OCI-LY7 (cell line): ENCODE measurements around the gene SLC52A3. TPM values are rescaled to one million over a fixed set of nuclear protein-coding genes. Genes with fewer than 3 reads are reported as not detected.

Source experiments
- BruUV-seq: library from RNA; stranded (reverse); fragments of 400-500 nt; replicated peaks from 2 replicates; lab custom pipeline; 2021; lab: Mats Ljungman, UMichigan
- CTCF ChIA-PET: fragments of 300-600 bp; sonication (Branson Sonifier 250); formaldehyde crosslinking; loops from one replicate; lab custom pipeline; 2022; ENCODE audit warnings: antibody characterized with exemption; ENCODE audit not compliant: unreplicated experiment; lab: Charles Lee
- POLR2A ChIA-PET: fragments of 300-600 bp; sonication (Branson Sonifier 250); formaldehyde crosslinking; loops from one replicate; lab custom pipeline; 2022; ENCODE audit warnings: antibody characterized with exemption; lab: Charles Lee
- DNase-seq: peaks from one replicate; pipeline ENCODE4 v3.0.0-alpha.2; 2015; ENCODE audit warnings: low spot score
- H2AFZ ChIP-seq: fragments of 200-600 bp; sonication (generic), shearing (Covaris generic); 2 replicates; pipeline ENCODE4 v1.6.1; 2014; ENCODE audit warnings: mild to moderate bottlenecking, antibody characterized with exemption, low read length, moderate library complexity
- H3K27ac ChIP-seq: fragments of 200-600 bp; sonication (generic); 2 replicates; pipeline ENCODE4 v1.5.1; 2014; ENCODE audit warnings: mixed run types, low read depth, mild to moderate bottlenecking, moderate library complexity, low read length, inconsistent platforms; ENCODE audit not compliant: poor library complexity, severe bottlenecking
- H3K36me3 ChIP-seq: fragments of 200-600 bp; sonication (generic); 2 replicates; pipeline ENCODE4 v1.6.1; 2014; ENCODE audit warnings: mild to moderate bottlenecking, antibody characterized with exemption, low read length, moderate library complexity, mixed read lengths; ENCODE audit not compliant: insufficient read depth
- H3K4me1 ChIP-seq: fragments of 200-600 bp; sonication (generic); 2 replicates; pipeline ENCODE4 v1.5.1; 2014; ENCODE audit warnings: mild to moderate bottlenecking, low read length; ENCODE audit not compliant: insufficient read depth, poor library complexity, severe bottlenecking
- H3K4me2 ChIP-seq: fragments of 200-600 bp; sonication (generic); 2 replicates; pipeline ENCODE4 v1.6.1; 2014; ENCODE audit warnings: mild to moderate bottlenecking, low read length
- H3K4me3 ChIP-seq: fragments of 200-600 bp; sonication (generic); 2 replicates; pipeline ENCODE4 v1.5.1; 2014; ENCODE audit warnings: mild to moderate bottlenecking, low read depth, low read length; ENCODE audit not compliant: poor library complexity, severe bottlenecking
- H3K79me2 ChIP-seq: fragments of 200-600 bp; sonication (generic); 2 replicates; pipeline ENCODE4 v1.6.1; 2016; ENCODE audit warnings: low read depth, mild to moderate bottlenecking, low read length, moderate library complexity, mixed read lengths; ENCODE audit not compliant: insufficient read depth
- H3K9me2 ChIP-seq: fragments of 200-600 bp; sonication (generic); 2 replicates; pipeline ENCODE4 v1.6.1; 2016; ENCODE audit warnings: mild to moderate bottlenecking, low read length, mixed read lengths; ENCODE audit not compliant: insufficient read depth
- H3K9me3 ChIP-seq: fragments of 200-600 bp; sonication (generic); 2 replicates; pipeline ENCODE4 v1.6.1; 2014; ENCODE audit warnings: mild to moderate bottlenecking, mixed run types, low read length, mixed read lengths
- H4K20me1 ChIP-seq: fragments of 200-600 bp; sonication (generic); 2 replicates; pipeline ENCODE4 v1.6.1; 2014; ENCODE audit warnings: mild to moderate bottlenecking, antibody characterized with exemption, low read length, moderate library complexity, mixed read lengths; ENCODE audit not compliant: insufficient read depth
- EZH2phosphoT487 ChIP-seq: fragments of 200-600 bp; sonication (generic); IDR thresholded peaks from 2 replicates; pipeline ENCODE4 v1.6.1; 2018; ENCODE audit warnings: low read depth, borderline replicate concordance, mild to moderate bottlenecking, mixed run types, antibody characterized with exemption, low read length, moderate library complexity, mixed read lengths
- intact Hi-C: fragments of 100-400 bp; cut with micrococcal nuclease; formaldehyde crosslinking; loops from one replicate; pipeline ENCODE4 v1.10.0; 2022; ENCODE audit not compliant: unreplicated experiment
- total RNA-seq, 2 experiments: library from RNA; depleted of rRNA in 1 of 2; stranded (reverse); fragments of >200 nt in 1 of 2; shearing (Covaris generic) in 1 of 2; gene quantifications; 2 replicates each; pipeline ENCODE4 v1.2.3, GENCODE V29; 2014 to 2022
- TF ChIP-seq, protein P1 (sequence below): fragments of 200-600 bp; sonication (generic); conservative IDR thresholded peaks from 2 replicates; pipeline ENCODE4 v1.5.1; 2014; ENCODE audit warnings: mild to moderate bottlenecking, antibody characterized with exemption, low read length, moderate library complexity, mixed read lengths

SLC52A3 gene
- total RNA-seq, 2 experiments from 2014 or later = not detected

DNA sequence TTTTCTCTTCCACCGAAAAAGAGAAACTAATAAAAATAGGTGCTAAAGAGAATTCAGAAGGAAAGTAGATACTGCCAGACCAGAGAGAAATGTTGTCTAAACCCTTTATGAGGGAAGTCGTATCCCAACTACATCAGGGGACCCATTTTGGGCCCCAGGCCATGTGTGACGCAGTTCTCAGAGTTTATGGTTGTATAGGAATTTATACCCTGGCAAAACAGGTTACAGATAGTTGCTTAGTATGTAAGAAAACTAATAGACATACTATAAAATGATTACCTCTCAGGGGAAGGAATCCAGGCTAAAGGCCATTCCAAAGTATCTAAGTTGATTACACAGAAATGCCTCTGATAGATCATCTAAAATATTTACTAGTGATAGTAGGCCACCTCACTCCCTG, 28.6 kb upstream of the SLC52A3 start:
- Histone ChIP-seq H3K9me3 (no peaks in the 10 kb centered on the region), H3K36me3 (no peaks in the 10 kb centered on the region), H3K4me3 (no peak overlapping the region), H3K9me2 (no peaks in the 10 kb centered on the region), H4K20me1 (no peaks in the 10 kb centered on the region), H2AFZ (no peak overlapping the region), H3K4me1 (no peaks in the 10 kb centered on the region), H3K27ac (no peak overlapping the region), H3K4me2 (no peak overlapping the region), H3K79me2 (no peaks in the 10 kb centered on the region)
- no TSS peak for BruUV-seq
- TF ChIP-seq, protein P1, sequence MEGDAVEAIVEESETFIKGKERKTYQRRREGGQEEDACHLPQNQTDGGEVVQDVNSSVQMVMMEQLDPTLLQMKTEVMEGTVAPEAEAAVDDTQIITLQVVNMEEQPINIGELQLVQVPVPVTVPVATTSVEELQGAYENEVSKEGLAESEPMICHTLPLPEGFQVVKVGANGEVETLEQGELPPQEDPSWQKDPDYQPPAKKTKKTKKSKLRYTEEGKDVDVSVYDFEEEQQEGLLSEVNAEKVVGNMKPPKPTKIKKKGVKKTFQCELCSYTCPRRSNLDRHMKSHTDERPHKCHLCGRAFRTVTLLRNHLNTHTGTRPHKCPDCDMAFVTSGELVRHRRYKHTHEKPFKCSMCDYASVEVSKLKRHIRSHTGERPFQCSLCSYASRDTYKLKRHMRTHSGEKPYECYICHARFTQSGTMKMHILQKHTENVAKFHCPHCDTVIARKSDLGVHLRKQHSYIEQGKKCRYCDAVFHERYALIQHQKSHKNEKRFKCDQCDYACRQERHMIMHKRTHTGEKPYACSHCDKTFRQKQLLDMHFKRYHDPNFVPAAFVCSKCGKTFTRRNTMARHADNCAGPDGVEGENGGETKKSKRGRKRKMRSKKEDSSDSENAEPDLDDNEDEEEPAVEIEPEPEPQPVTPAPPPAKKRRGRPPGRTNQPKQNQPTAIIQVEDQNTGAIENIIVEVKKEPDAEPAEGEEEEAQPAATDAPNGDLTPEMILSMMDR = no peak
- no peak for TF ChIP-seq EZH2phosphoT487
- intact Hi-C loops = no loop called here
- DNase-seq = no peak
- CTCF ChIA-PET = no interaction called here
- POLR2A ChIA-PET = interaction anchor here (1.0 kb wide), 1 partner anchor 82 kb away, joined by 3 read pairs; no protein-coding TSS in a partner anchor

DNA sequence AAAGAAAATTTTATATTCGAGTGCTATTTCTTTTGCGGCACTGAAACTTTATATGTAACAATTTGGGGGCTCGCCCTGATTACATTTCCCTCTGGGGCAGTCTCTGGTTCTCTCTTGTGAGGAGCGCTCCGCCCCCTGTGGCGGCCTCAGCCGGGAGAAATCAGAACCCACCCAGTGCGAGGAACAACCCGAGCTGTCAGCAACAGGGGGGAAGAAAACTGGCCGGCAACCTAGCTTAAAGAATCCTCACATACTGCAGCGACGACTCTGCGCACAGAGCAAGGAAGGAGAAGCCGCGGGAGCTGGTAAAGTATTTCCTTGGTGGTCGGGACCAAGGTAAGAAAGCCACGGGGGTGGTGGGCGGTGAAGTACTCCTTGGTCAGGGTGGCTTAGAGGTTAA, 23.9 kb upstream of the SLC52A3 start:
- H2AFZ ChIP-seq = no peak overlapping the region
- no peaks in the 10 kb centered on the region for H3K4me1 ChIP-seq
- ChIA-PET POLR2A (no interaction called here), CTCF (no interaction called here)
- no peaks in the 10 kb centered on the region for H3K9me3 ChIP-seq
- DNase-seq = no peak
- no TSS peak for BruUV-seq
- H3K4me3 ChIP-seq = no peak overlapping the region
- intact Hi-C loops = no loop called here
- H3K36me3 ChIP-seq = no peaks in the 10 kb centered on the region
- no peak overlapping the region for H3K4me2 ChIP-seq
- TF ChIP-seq EZH2phosphoT487 = no peak
- TF ChIP-seq, protein P1 = no peak
- H4K20me1 ChIP-seq = no peaks in the 10 kb centered on the region
- no peak overlapping the region for H3K27ac ChIP-seq
- no peaks in the 10 kb centered on the region for H3K79me2 ChIP-seq
- no peaks in the 10 kb centered on the region for H3K9me2 ChIP-seq

DNA sequence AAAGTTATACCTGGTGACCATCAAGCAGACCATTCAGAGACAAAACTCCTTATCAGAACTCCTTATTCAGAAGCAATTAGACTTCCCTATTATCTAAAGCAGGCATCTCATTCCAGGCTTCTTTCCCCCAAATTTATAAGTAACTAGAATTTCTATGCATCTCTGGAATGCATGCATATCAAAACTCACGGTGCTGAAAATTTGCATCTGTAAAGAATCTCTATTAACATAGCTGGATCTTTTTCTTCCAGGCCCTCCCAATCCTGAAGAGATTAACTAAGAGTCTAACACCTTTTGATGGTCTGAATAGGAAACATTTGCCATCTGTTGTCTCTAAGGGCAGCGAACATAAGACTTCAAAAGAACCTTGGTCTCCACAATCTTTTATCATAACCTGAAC, 22.8 kb upstream of the SLC52A3 start:
- Histone ChIP-seq H3K36me3 (no peaks in the 10 kb centered on the region), H3K4me3 (no peak overlapping the region), H3K9me2 (no peaks in the 10 kb centered on the region), H3K27ac (no peak overlapping the region), H3K4me2 (no peak overlapping the region), H3K79me2 (no peaks in the 10 kb centered on the region), H4K20me1 (no peaks in the 10 kb centered on the region), H3K9me3 (no peaks in the 10 kb centered on the region), H2AFZ (no peak overlapping the region), H3K4me1 (no peaks in the 10 kb centered on the region)
- no peak for DNase-seq
- intact Hi-C loops = no loop called here
- ChIA-PET CTCF (no interaction called here), POLR2A (no interaction called here)
- TF ChIP-seq, protein P1 = no peak
- no peak for TF ChIP-seq EZH2phosphoT487
- BruUV-seq = no TSS peak
